Measurements from ENCODE around the gene UNK. TPM values are rescaled to one million over a fixed set of nuclear protein-coding genes. Genes with fewer than 3 reads are reported as not detected.

UNK gene
- total and polyA plus RNA-seq, 8 donors, result 19.8 to 54.6 (median 49.0) TPM

GRCh38 chr17:75738218-75738802, 46.3 kb upstream of the UNK start:
- Histone ChIP-seq H3K27me3 (no peaks in the 10 kb centered on the region), H3K4me3 (no peak overlapping the region), H3K4me1 (peaks cover 0 to 19% of the 10 kb centered on the region in 2 donors), H3K9me3 (no peaks in the 10 kb centered on the region), H3K27ac (peak overlapping the region in 1 of 2 donors; percentile 60), H3K36me3 (peaks cover 0 to 11% of the 10 kb centered on the region in 2 donors)
- no peak for TF ChIP-seq CTCF (IDR thresholded peaks at IDR 0.05)
- ATAC-seq (peak; percentile 65), DNase-seq (peak in 2 of 4 donors; percentile 83 to 93)
- intact Hi-C loops (cut with DNase I), result no loop called here

GRCh38 chr17:75739174-75739573, 45.4 kb upstream of the UNK start:
- DNase-seq (no peak), ATAC-seq (no peak)
- Histone ChIP-seq H3K27me3 (no peaks in the 10 kb centered on the region), H3K9me3 (no peaks in the 10 kb centered on the region), H3K36me3 (peaks cover 0 to 11% of the 10 kb centered on the region in 2 donors), H3K4me1 (peaks cover 0 to 19% of the 10 kb centered on the region in 2 donors), H3K27ac (no peak overlapping the region), H3K4me3 (no peak overlapping the region)
- intact Hi-C loops (cut with DNase I), result no loop called here
- no peak for TF ChIP-seq CTCF (IDR thresholded peaks at IDR 0.05)

- Histone ChIP-seq H3K4me3 (no peak overlapping the region), H3K9me3 (no peaks in the 10 kb centered on the region), H3K27ac (no peak overlapping the region), H3K36me3 (peaks cover 0 to 11% of the 10 kb centered on the region in 2 donors), H3K27me3 (no peaks in the 10 kb centered on the region), H3K4me1 (peaks cover 0 to 19% of the 10 kb centered on the region in 2 donors)
- intact Hi-C loops (cut with DNase I), result loop anchor here in 1 of 2 donors (10.0 kb wide), 2 partner anchors 105 to 315 kb away; partner anchors contain the start of gene SMIM5
- ATAC-seq (no peak), DNase-seq (no peak)
- no peak for TF ChIP-seq CTCF (IDR thresholded peaks at IDR 0.05)
These were observed 44.8 kb upstream of the UNK start for GRCh38 chr17:75739801-75740200.

GRCh38 chr17:75740215-75740614, 44.4 kb upstream of the UNK start:
- TF ChIP-seq CTCF (IDR thresholded peaks at IDR 0.05), result no peak
- peaks cover 0 to 19% of the 10 kb centered on the region in 2 donors for H3K4me1 ChIP-seq
- intact Hi-C loops (cut with DNase I), result loop anchor here in 1 of 2 donors (10.0 kb wide), 2 partner anchors 105 to 315 kb away; partner anchors contain the start of gene SMIM5
- no peak for DNase-seq
- H3K36me3 ChIP-seq, result peaks cover 0 to 11% of the 10 kb centered on the region in 2 donors
- no peak for ATAC-seq
- H3K9me3 ChIP-seq, result no peaks in the 10 kb centered on the region
- H3K4me3 ChIP-seq, result no peak overlapping the region
- H3K27me3 ChIP-seq, result no peaks in the 10 kb centered on the region
- H3K27ac ChIP-seq, result no peak overlapping the region

GRCh38 chr17:75740631-75741077, 44.0 kb upstream of the UNK start:
- Histone ChIP-seq H3K27ac (no peak overlapping the region), H3K36me3 (peaks cover 0 to 11% of the 10 kb centered on the region in 2 donors), H3K4me3 (no peak overlapping the region), H3K9me3 (no peaks in the 10 kb centered on the region), H3K4me1 (peaks cover 0 to 19% of the 10 kb centered on the region in 2 donors), H3K27me3 (no peaks in the 10 kb centered on the region)
- intact Hi-C loops (cut with DNase I), result loop anchor here in 1 of 2 donors (10.0 kb wide), 2 partner anchors 106 to 316 kb away; partner anchors contain the start of gene SMIM5
- no peak for TF ChIP-seq CTCF (IDR thresholded peaks at IDR 0.05)
- DNase-seq, result no peak
- ATAC-seq, result no peak

Measured in left lung (tissue), 10 donors.